Measurements from ENCODE around the gene TBC1D24.

The TBC1D24 gene

GRCh38 chr16:2450535-2450934 is 24.4 kb upstream of the TBC1D24 start:
- DNase-seq (ENCODE audit: low read depth in 2 of 2), result no peak

- DNase-seq (ENCODE audit: low read depth in 2 of 2), result no peak
These were observed 23.9 kb upstream of the TBC1D24 start for GRCh38 chr16:2450975-2451381.

- no peak for DNase-seq (ENCODE audit: low read depth in 2 of 2)
These were observed 23.0 kb upstream of the TBC1D24 start for GRCh38 chr16:2451851-2452320.

- no peak for DNase-seq (ENCODE audit: low read depth in 2 of 2)
These were observed 22.3 kb upstream of the TBC1D24 start for GRCh38 chr16:2452650-2453049.

GRCh38 chr16:2455081-2455845 is 19.7 kb upstream of the TBC1D24 start:
- no peak for DNase-seq (ENCODE audit: low read depth in 2 of 2)

GRCh38 chr16:2456551-2457153 is 18.3 kb upstream of the TBC1D24 start:
- DNase-seq (ENCODE audit: low read depth in 2 of 2), result no peak

GRCh38 chr16:2457267-2457666 is 17.7 kb upstream of the TBC1D24 start:
- DNase-seq (ENCODE audit: low read depth in 2 of 2), result no peak

GRCh38 chr16:2457946-2458345 is 17.0 kb upstream of the TBC1D24 start:
- no peak for DNase-seq (ENCODE audit: low read depth in 2 of 2)

GRCh38 chr16:2458887-2459646 is 15.9 kb upstream of the TBC1D24 start:
- DNase-seq (ENCODE audit: low read depth in 2 of 2), result no peak

GRCh38 chr16:2459647-2460390 is 15.1 kb upstream of the TBC1D24 start, which contains the start of gene TEDC2:
TSS of gene TEDC2 (plus strand) at chr16:2460109. CDS start at chr16:2460145, 36 bp downstream.
- peak; percentile 94 to 98 for DNase-seq (ENCODE audit: low read depth in 2 of 2)

GRCh38 chr16:2460391-2460713 is 14.6 kb upstream of the TBC1D24 start:
- no peak for DNase-seq (ENCODE audit: low read depth in 2 of 2)

- no peak for DNase-seq (ENCODE audit: low read depth in 2 of 2)
These were observed 14.0 kb upstream of the TBC1D24 start for GRCh38 chr16:2460916-2461315.

GRCh38 chr16:2462031-2462866 is 12.7 kb upstream of the TBC1D24 start:
- DNase-seq (ENCODE audit: low read depth in 2 of 2), result no peak

- DNase-seq (ENCODE audit: low read depth in 2 of 2), result no peak
These were observed 10.6 kb upstream of the TBC1D24 start for GRCh38 chr16:2464333-2464732.

- no peak for DNase-seq (ENCODE audit: low read depth in 2 of 2)
These were observed 9.1 kb upstream of the TBC1D24 start for GRCh38 chr16:2465653-2466415.

GRCh38 chr16:2466667-2467527 is 8.0 kb upstream of the TBC1D24 start:
- no peak for DNase-seq (ENCODE audit: low read depth in 2 of 2)

- no peak for DNase-seq (ENCODE audit: low read depth in 2 of 2)
These were observed 7.2 kb upstream of the TBC1D24 start for GRCh38 chr16:2467528-2468232.

- DNase-seq (ENCODE audit: low read depth in 2 of 2), result no peak
These were observed 6.6 kb upstream of the TBC1D24 start for GRCh38 chr16:2468233-2468724.

All from stimulated activated CD4-positive, alpha-beta T cell treated with anti-CD3 and anti-CD28 coated beads, Interleukin-1b, Interleukin-23, amount 100 ng/mL, for 4 hours (primary cell).